DMS79 treated with DMSO at 0.1 percent for 48 hours (cell line): ENCODE data around the gene CLIP2.

ENCODE experiments used
- DNase-seq: peaks from one replicate; lab custom pipeline; 2025; lab: John Stamatoyannopoulos, UW

Gene CLIP2

GRCh38 chr7:74271742-74272141 is 17.5 kb upstream of the CLIP2 start:
- no peak for DNase-seq

DNA sequence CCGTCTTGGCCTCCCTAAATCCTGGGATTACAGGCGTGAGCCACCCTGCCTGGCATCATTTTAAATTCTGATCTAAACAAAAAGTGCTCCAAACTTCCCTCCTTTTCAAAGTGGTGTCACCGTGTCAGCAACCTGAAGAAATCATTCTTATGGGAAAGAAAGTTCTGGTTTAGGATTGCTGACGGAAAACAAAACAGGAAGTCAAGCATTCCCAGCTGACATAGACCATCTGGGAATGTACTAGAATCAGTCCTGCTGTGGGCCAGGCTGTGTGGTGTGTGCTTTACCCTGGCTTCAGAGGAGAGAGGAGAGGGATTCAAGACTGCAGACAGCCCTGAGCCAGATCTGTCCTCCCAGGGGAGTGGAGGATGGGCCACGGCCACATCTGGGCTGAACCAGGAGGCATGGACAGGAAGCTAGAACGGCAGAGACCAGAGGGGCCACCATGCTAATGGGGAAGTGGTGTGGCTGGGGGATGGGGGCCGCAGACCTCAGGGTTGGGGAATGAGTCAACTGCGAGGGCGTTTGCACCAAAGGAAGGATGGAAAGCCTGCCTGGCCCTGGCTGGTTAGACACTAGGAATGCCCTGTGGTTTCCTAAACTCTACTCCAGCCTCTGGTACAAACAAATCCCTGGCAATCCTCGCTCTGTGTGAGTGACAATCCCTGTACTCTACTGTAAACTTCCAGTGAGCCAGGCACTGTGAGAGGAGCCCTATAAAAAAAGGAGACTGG is 16.7 kb upstream of the CLIP2 start:
- no peak for DNase-seq

GRCh38 chr7:74275401-74275881 is 13.8 kb upstream of the CLIP2 start:
- no peak for DNase-seq

- no peak for DNase-seq
Measured at GRCh38 chr7:74277636-74278035, 11.6 kb upstream of the CLIP2 start.

DNA sequence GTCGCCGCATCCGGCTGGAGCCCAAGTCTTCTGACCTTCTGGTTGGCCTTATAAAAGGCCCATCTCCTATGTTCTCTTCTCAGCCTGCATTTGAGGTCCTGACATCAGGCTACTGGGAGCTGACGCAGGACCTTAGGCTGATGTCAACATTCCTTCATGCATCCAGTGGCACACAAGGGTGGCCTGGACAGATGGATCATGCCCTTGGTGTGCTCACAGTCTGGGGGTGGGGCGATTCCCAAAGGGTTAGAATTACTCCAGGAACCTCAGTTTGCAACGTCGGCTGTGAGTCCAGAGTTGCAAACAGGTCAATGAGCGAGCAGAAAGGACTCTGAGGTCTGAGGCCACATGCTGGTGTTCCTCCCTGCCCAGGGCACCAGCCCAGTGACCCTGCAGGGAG is 8.2 kb upstream of the CLIP2 start:
- DNase-seq: no peak

DNA sequence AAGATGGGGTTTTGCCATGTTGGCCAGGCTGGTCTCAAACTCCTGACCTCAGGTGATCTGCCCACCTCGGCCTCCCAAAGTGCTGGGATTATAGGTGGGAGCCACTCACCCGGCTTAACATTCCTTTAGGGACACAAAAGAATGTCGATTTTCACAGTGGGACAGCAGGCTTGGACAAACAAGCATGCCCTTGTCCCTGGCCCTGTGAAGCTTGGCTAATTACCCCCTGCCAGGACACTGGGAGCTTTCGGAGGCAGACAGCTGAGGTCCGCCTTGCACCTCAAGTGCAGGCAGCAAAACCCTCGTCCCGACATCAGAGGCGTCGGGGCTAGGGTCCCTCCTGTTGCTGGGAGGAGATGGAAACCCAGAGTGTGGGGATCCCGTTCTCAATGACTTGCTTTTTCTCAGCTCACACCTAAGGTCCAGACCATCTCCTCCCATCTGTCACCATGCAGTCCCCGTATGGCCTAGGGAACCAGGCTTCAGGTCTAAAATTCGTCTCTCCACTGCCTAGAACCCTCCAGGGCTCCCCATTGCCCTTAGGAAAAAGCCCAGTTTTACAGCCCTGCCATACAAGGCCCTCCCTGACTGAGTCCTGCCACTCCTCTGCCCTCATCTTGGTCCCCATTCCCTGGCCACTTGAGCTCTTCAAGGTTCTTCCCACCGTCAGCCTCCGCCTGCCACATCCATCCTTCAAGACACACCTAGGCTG is 6.3 kb upstream of the CLIP2 start:
- DNase-seq: no peak

GRCh38 chr7:74283858-74284447 is 5.3 kb upstream of the CLIP2 start:
- no peak for DNase-seq

- DNase-seq: no peak
Measured at GRCh38 chr7:74284781-74285259, 4.4 kb upstream of the CLIP2 start.

DNA sequence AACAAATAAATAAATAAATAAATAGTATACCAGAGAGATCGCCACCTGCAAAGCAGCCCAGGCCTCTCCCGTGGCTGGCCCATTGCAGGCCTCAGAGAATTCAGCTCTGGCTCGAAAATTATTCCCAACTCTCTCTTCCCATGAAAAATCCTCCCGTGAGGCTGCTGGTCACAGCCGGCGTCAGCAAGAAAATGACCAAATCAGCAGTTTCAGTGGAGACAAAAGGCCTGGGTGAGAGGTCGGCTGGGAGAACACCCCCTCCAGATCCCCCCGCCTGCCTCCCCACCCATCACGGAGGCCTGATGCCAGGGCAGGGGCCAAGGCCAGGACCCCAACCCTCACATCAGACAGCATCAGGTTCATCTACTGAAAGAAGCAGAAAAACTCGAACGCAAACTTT is 3.1 kb upstream of the CLIP2 start:
- DNase-seq: no peak

GRCh38 chr7:74287303-74288033 is 1.7 kb upstream of the CLIP2 start:
- DNase-seq: no peak

DNA sequence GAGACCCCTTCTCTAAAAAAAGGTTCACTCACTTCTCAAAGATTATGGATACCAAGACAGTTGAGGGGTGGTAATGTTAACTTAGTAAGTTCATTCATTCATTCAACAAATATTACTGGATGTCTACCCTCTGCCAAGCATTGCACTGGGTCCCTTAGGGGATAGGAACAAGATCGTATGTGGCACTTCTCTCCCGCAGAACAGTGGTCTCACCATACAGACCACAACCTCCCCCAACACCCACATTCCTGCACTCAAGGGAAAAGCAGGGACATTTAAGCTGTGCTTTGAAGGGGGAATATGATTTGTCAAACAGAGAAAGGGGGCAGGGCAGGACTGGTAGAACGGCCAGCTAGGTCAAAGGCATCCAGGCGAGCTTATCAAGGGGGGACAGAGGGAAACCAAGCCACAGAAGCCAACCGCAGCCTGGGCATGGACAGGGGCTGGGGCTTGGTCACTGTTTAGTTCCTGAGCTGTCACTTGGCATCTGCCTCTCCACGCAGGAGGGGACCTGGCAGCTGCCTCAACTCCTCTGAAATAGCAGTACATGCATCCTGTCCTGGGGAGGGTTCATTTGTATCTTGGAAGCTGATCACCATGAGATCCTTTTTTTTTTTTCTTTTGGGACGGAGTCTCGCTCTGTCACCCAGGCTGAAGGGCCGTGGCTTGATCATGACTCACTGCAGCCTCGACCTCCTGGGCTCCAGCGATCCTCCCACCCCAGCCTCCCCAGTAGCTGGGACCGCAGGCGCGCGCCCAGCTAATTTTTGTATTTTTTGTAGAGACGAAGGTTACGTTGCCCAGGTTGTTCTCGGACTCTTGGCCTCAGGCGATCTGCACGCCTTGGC is 949 bp upstream of the CLIP2 start:
- DNase-seq: no peak

DNA sequence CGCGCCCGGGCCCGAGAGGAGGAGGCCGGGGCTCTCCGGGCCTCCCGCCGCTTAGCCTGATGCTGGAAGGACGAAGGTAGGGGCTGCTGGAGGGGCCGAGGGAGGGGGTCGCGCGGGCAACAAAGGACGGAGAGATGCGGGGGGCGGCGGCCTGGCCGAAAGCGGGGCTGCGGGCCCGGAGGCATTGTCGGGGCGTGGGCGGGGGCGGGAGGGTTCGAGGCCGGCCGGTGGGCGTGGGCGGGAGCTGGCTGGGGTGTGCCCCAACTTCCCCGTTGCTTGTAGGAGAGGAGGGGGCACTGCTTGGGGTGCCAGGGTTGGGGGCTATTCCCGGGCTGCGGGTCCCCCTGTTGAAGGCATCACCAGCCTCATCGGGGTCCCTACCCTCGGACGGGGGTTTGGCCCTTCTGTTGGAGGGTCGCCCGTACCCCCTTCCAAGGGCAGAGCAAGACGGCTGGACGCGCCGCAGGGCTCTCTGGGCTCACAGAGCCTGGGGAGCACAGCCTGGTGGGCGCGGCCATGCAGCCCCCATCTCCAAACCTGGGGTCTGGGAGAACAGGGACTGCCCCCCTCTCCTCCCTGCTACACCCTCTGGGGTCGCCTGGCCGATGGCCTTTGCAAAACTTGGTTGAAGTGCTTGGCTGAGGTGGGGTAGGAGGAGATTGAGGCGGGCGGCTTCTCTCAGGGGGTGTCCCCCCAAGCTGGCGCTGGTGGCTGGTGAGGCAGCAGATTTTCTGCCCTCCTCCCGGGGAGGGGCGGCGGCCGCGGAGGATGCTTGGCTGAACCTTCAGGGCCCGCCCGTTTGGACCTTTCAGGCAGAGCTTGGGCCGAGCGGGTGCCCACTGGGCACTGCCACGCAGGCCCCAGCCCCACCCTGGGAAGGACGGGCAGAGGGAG is 699 bp downstream of the CLIP2 start:
- no peak for DNase-seq

DNA sequence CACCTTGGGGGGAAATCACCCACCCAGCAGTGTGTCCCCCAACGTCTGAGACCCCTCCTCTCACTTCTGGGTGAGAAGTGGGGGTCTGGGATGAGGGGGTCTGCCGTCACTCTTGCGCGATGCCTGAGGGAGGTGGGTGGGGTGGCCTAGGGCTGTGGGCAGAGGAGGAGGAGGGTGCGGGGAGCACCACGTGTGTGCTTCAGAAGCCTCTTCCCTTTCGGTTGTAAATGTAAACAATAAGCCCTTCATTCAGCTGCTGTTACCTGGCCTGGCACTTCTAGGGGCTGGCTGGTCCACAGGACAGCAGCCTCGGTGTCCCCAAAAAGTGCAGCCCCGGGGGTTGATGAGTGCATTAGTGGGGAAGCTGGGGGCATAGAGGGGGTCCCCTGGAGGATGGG is 1.3 kb downstream of the CLIP2 start:
- DNase-seq: peak; percentile 17

GRCh38 chr7:74290981-74291441 is 1.8 kb downstream of the CLIP2 start:
- peak; percentile 66 for DNase-seq

GRCh38 chr7:74291535-74291934 is 2.3 kb downstream of the CLIP2 start:
- DNase-seq: no peak

- no peak for DNase-seq
Measured at GRCh38 chr7:74292757-74293576, 3.8 kb downstream of the CLIP2 start.

DNA sequence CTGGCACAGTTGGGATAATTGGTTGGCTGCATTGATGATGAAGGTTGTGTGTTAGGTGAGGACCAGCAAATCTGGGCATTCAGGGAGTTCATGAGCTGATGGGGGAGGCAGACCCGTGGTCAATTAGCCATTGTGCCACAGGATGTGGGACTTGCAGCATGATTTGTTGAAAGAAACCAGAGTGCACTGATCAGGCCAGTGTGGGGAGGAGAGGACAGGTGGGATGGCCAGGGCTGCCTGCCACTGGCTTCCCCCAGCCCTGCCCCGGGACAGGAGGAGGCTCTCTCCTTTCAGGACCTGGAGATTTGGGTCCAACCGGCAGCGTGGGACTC is 4.3 kb downstream of the CLIP2 start:
- no peak for DNase-seq

- DNase-seq: no peak
Measured at GRCh38 chr7:74294191-74294998, 5.2 kb downstream of the CLIP2 start.
